Peyer's patch (tissue), 4 donors: Measurements from ENCODE around the gene GNAQ. TPM values are rescaled to one million over a fixed set of nuclear protein-coding genes. Genes with fewer than 3 reads are reported as not detected.
"Not testable (repeated sequence)": the region's sequence is repeated elsewhere in the genome, so short reads cannot be mapped to it uniquely, and the experiment has no call there.

Experiments
- DNase-seq, 3 donors: peaks; one replicate each; pipeline ENCODE4 v3.0.0-alpha.2; 2017 to 2019
- H3K27ac ChIP-seq, 4 donors: fragments of 200-600 bp; sonication (generic); one replicate each; pipeline ENCODE4 v1.5.1; 2016 to 2019
- H3K27me3 ChIP-seq, 2 donors: fragments of 200-600 bp; sonication (generic); one replicate each; pipeline ENCODE4 v1.5.1; 2019
- H3K36me3 ChIP-seq, 3 donors: fragments of 200-600 bp; sonication (generic); one replicate each; pipeline ENCODE4 v1.5.1; 2016 to 2019
- H3K4me1 ChIP-seq, 4 donors: fragments of 200-600 bp; sonication (generic); one replicate each; pipeline ENCODE4 v1.5.1; 2016 to 2019
- H3K4me3 ChIP-seq, 4 donors: fragments of 200-600 bp; sonication (generic); 1 replicate in 3 of 4; 2 replicates in 1 of 4; pipeline ENCODE4 v1.5.1; 2016 to 2019; ENCODE audit warnings: mild to moderate bottlenecking in 1 of 4
- H3K9me3 ChIP-seq, 4 donors: fragments of 200-600 bp; sonication (generic); one replicate each; pipeline ENCODE4 v1.5.1; 2016 to 2019; ENCODE audit warnings: mild to moderate bottlenecking in 1 of 4
- CTCF ChIP-seq, 6 experiments: fragments of 450-650 bp in 4 of 6; fragments of 200-600 bp in 2 of 6; sonication (generic) in 1 of 6; IDR thresholded peaks; one replicate each; pipeline ENCODE4 v1.5.1; 2017 to 2019; ENCODE audit warnings: antibody characterized with exemption in 6 of 6, mild to moderate bottlenecking in 3 of 6, moderate library complexity in 1 of 6
- POLR2A ChIP-seq, 2 donors: fragments of 450-650 bp; IDR thresholded peaks; one replicate each; pipeline ENCODE4 v1.5.1; 2017; ENCODE audit warnings: antibody characterized with exemption in 2 of 2, mild to moderate bottlenecking in 2 of 2, moderate library complexity in 2 of 2
- total RNA-seq, 4 donors: library from RNA; depleted of rRNA; stranded (reverse); fragments of >200 nt; gene quantifications; one replicate each; pipeline ENCODE4 v1.1.0, GENCODE V29; 2016

The GNAQ gene
- total RNA-seq, 4 donors from 2014 or later, result 28.7 to 45.4 (median 33.5) TPM

DNA sequence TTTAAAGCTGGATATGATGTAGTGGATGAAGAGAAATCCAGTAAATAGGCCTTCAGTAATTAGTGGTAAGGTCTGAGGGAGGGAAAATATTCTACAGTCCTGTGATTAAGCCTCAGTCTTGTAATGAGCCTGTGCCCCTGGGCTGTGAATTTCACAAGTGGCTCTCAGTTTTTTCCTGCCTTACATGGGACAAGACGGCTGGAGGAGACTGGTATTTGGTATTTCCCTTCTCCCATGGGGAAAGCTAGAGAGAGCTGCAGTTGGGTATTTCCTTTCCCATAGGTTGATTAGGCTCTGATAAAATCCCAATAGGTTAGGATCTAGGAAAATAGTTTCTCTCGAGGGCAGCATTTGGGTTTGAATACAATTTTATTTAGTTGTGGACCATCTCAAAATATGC is 321.3 kb downstream of the GNAQ start:
- Histone ChIP-seq H3K4me1 (no peaks in the 10 kb centered on the region), H3K9me3 (no peaks in the 10 kb centered on the region), H3K4me3 (no peak overlapping the region), H3K27me3 (no peaks in the 10 kb centered on the region), H3K27ac (no peak overlapping the region), H3K36me3 (no peaks in the 10 kb centered on the region)
- TF ChIP-seq CTCF (IDR thresholded peaks at IDR 0.05) (no peak), POLR2A (IDR thresholded peaks at IDR 0.05) (no peak)
- no peak for DNase-seq

DNA sequence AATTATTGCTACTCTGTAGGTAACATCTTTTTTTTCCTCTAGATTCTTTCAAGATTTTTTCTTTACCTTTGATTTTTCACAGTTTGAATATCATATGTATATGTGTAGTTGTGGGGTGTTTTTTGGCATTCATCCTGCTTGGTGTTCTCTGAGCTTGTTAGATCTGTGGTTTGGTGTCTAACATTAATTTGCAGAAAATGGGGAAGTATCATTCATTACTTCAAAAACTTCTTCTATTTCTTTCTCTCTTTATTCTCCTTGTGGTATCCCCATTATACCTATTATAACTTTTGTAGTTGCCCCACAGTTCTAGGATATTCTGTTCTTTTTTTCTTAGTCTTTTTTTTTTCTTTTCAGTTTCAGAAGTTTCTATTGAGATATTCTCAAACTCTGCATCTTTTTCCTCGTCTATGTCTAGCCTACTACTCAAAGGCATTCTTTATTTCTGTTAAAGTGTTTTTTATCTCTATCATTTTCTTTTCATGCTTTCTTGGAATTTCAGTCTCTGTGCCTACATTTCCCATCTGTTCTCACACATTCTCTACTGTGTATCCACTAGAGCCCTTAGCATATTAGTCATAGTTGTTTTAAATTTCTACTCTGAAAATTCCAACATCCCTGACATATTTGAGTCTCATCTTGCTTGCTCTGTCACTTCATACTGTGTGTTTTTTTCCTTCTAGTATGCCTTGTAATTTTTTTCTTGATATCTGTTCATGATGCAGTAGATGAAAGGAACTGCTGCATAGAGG is 323.4 kb downstream of the GNAQ start:
- no peak overlapping the region for H3K27ac ChIP-seq
- no peaks in the 10 kb centered on the region for H3K36me3 ChIP-seq
- no peak for TF ChIP-seq POLR2A (IDR thresholded peaks at IDR 0.05)
- TF ChIP-seq CTCF (IDR thresholded peaks at IDR 0.05), result no peak
- H3K9me3 ChIP-seq, result no peaks in the 10 kb centered on the region
- no peak for DNase-seq
- H3K27me3 ChIP-seq, result no peaks in the 10 kb centered on the region
- no peaks in the 10 kb centered on the region for H3K4me1 ChIP-seq
- no peak overlapping the region for H3K4me3 ChIP-seq

DNA sequence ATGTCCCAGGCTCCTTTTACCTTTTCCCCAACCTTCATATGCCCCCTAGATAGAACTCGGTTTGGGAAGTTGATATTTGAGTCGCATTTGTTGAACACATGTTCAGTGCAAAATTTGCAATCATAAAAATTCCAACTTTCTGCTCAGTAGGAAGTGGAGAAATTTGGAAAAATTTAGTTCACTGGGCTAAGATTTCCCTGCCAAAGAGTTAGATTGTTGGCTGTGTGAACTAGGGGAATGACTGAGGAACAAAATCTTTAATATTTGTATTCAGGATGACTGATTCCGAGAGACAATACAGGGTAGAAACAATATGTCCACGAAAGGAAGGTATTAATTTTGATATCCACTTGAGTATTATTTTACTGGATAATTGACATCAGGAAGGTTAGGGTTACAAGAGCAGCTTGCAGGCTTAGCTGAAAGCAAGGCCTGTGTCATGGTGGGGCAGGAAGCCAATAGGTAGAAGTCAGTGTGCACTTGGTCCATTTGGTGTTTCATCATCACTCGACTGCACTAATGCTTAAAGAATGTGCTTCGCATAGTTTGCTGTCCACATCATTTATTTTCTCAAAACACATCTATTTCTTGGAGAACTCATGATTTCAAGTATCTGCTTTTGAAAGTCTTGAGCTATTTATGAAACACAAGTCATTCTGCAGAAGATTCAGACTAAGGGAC is 324.1 kb downstream of the GNAQ start:
- Histone ChIP-seq H3K27me3 (no peaks in the 10 kb centered on the region), H3K27ac (no peak overlapping the region), H3K4me3 (no peak overlapping the region), H3K4me1 (no peaks in the 10 kb centered on the region), H3K36me3 (no peaks in the 10 kb centered on the region), H3K9me3 (no peaks in the 10 kb centered on the region)
- TF ChIP-seq CTCF (IDR thresholded peaks at IDR 0.05) (no peak), POLR2A (IDR thresholded peaks at IDR 0.05) (no peak)
- DNase-seq, result peak in 1 of 3 donors; percentile 68

- H3K4me1 ChIP-seq, result no peaks in the 10 kb centered on the region
- H3K4me3 ChIP-seq, result no peak overlapping the region
- no peaks in the 10 kb centered on the region for H3K27me3 ChIP-seq
- no peaks in the 10 kb centered on the region for H3K36me3 ChIP-seq
- H3K9me3 ChIP-seq, result no peaks in the 10 kb centered on the region
- no peak for TF ChIP-seq POLR2A (IDR thresholded peaks at IDR 0.05)
- no peak for TF ChIP-seq CTCF (IDR thresholded peaks at IDR 0.05)
- no peak for DNase-seq
- H3K27ac ChIP-seq, result no peak overlapping the region
Measured at GRCh38 chr9:77705636-77706035, 326.0 kb downstream of the GNAQ start.

- H3K9me3 ChIP-seq, H3K36me3 ChIP-seq, H3K4me1 ChIP-seq, DNase-seq, H3K27ac ChIP-seq, H3K27me3 ChIP-seq, H3K4me3 ChIP-seq: not testable (repeated sequence)
Measured at GRCh38 chr9:77702521-77703390, 328.9 kb downstream of the GNAQ start.
